Stimulated activated CD8-positive, alpha-beta memory T cell treated with anti-CD3 and anti-CD28 coated beads, Interleukin-12 subunit alpha, Interleukin-12 subunit beta, amount 100 ng/mL, for 24 hours (primary cell): ENCODE results near the gene TMEM273.

Experiments
- DNase-seq: peaks from one replicate; pipeline ENCODE4 v3.0.0-alpha.2; 2020; ENCODE audit errors: extremely low read depth

The TMEM273 gene

GRCh38 chr10:49176310-49177268 is 11.6 kb downstream of the TMEM273 start:
- DNase-seq: no peak

GRCh38 chr10:49175587-49176309 is 12.4 kb downstream of the TMEM273 start:
- no peak for DNase-seq

DNA sequence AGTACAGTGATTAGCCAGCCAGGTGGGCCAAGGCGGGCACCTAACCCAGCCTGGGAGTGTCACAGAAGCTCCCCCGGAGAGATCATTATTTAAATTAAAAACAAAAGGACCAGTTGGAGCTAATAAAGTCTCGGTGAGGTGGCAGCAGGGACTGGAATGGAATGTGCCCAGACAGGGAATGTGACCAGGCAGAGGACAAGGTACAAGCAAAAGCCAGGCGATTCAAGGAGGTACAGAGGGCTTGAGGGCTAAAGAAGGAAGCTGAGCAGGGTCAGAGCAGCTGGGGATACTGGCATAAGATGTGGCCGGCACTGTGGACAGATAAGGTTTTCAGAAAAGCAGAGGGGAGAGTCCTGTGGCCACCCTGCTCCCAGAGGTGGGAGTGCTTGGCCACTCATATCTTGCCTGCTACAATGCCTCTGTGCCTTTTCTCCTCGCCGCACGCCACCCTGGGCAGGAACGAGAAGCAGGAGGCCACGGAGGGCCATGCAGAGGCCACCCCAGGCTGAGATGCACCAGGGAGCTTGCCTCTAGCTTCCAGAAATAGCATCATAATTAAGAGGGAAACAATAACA is 13.2 kb downstream of the TMEM273 start:
- no peak for DNase-seq

- no peak for DNase-seq
Observed at GRCh38 chr10:49174261-49174925, 13.8 kb downstream of the TMEM273 start.

GRCh38 chr10:49173853-49174252 is 14.3 kb downstream of the TMEM273 start:
- DNase-seq: no peak

DNA sequence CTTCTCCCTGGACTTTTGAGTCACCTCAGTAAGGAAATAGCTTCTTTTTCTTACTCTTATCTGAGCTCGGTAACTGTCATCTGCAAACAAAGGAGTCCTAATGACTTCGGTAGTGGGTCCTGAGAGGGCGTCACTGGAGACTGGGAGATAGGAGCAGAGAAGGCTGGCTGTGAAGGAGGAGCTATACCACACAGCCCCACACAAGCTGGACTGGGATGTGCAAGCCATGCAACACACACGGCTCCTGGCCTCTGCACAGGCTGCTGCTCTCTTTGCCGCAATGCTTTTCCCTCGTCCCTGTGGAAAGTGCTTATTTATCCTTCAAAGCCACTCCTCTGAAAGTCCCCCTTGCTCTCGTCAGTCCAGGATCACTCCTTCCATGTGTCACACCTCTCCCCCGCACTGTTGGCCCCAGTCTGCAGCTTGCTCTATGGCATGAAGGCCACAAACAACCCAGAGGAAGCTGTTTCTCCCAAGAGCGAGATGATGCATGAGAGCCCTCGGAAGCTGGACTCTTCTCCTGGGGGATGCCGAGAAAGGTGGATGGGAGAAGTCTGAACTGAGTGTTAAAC is 14.9 kb downstream of the TMEM273 start:
- no peak for DNase-seq

DNA sequence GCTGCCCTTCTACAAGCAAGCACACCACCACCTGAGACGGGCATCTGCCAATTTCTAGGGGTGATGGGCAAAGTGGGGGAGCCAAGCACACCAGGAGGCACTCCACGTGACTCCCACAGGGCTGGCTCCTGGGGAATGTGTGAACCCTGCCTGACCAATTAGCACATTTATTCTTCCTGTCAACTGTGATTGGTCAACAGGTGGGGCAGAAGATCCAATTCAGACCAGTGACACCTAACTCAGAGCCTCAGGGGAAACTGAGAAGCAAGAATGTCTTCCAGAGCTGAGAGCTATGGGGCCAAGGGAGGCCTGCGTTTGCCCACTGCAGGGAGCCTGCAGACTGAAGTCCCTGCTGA is 15.4 kb downstream of the TMEM273 start:
- no peak for DNase-seq

DNA sequence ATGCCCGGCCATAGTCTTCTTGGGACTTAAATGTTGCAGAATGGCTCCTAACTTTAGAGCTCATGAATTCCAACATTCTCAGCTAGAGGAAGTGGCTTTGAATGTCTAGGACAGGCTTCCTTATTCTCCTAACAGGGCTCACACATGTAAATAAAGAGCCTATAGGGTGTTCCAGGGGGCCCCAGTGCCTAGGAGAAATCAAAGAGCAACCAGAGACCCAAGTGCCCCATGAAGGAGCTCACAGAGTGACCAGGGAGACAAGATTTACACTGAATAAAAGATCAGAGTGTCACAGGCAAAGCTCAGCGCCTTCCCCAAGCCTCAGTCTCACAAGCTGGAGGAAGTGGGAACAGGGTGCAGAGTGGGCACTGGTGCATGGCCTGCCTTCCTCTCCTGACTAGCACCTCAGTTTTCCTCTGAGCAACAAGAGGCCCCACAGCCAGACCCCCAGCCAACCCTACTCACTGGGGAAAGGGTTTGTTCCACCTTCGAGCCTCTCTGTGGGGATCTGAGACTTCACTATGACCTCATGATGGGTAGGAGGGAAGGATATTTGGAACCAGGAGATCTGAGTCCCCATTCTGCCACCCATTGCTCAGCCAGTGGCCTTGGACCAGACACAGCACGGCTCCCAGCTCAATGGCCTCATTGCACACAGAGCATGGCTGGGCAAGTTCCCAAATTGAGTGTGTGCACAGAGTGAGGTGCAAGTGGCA is 16.0 kb downstream of the TMEM273 start:
- DNase-seq: no peak

DNA sequence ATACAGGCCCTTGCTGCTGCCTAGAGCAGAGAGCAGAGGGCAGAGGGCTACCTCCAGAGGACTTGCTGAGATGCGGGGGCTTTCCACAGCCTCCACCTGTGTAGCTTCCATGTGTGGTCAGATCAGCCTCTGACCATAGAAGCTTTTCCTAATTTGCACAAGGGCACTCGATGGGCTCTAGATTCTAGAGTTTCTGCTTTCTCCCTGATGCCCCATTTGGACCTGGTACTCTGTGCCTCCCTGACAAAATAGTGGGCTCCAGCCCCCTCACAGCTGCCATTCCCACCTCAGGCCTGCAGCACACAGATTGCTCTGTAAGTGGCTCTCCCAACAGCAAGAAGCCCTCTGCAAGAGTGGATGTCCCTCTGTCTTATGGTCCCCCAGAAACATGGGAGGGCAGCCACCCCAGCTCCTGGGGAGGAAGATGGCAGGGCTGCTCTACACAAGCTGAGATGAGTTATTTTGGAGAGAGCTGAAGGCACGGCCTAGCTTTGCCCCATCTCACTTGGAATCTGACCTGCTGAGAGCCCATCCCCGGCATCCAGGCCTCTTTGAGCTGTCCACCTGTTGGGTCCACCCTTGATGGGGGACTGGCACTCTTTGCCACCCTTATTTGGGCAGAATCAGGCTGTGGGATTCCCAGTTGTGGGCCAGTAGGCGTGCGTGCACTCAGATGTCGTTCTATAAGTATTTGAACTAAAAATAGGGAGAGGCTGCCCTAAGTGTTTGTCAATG is 16.7 kb downstream of the TMEM273 start:
- no peak for DNase-seq

DNA sequence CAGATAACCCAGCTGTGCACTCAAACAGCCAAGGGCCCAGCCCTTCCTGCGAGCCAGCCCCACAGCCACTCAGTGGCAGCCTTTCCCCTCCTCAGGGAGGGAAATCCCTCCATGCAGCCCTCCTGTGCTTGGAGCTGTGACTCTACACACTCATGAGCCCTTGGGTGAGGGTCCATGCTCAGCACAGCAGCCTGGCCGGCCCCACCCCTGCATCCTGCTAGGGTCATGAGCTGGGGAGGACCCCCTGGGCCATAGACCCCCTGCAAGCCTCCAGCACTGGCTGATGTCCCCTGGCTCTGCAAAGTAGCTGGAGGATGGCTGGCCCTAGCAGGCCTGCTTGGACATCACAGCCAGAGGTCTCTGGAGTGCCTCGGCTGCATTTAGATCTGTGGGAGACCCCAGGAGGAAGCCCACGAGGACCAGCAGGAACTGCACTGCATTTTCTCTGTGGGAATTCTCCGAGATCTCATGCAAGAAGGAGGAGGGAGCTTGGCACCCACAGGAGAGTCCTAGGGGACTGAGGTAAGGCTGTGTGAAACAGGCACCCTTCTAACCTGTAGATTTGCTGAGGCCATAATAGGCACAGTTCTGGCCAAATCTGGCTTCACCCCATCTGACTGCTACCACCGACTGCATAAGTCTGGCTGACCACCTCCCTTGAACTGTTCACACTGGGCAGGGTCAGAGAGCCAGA is 17.4 kb downstream of the TMEM273 start:
- no peak for DNase-seq

GRCh38 chr10:49169776-49170175 is 18.4 kb downstream of the TMEM273 start:
- DNase-seq: no peak

DNA sequence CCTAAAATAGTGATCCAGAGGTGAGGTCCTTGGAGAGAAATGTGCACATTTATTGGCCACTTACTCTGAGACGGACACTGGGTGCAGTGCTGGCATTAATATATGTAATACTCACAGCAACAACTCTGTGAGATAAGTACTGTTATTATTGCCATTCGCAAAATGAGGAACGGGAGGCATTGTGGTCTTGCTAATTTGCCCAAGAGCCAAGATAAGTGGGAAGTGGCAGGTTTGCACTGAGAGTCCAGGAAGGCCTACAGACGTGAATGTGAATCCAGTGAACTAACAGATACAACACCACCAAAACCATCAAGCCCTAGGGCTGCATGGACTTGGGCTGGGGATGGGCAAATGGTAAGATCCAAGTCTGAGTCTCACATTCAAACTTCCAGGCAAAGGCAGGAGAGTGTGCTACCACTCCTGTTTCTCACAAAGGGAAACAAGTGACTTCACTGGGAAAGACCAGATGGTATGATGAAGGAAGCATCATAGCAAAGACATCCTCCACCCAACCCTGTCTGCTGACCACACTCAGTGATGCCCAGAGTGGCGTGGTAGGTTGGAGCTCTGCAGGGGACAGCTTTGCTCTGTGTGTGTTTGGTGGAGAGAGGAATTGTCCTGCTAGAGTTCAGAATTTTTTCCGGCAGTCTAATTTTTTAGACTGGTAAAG is 19.2 kb downstream of the TMEM273 start:
- DNase-seq: no peak

GRCh38 chr10:49168171-49168540 is 20.0 kb downstream of the TMEM273 start:
- DNase-seq: no peak

GRCh38 chr10:49167425-49168170 is 20.6 kb downstream of the TMEM273 start:
- no peak for DNase-seq

- DNase-seq: no peak
Observed at GRCh38 chr10:49166484-49167400, 21.4 kb downstream of the TMEM273 start.

DNA sequence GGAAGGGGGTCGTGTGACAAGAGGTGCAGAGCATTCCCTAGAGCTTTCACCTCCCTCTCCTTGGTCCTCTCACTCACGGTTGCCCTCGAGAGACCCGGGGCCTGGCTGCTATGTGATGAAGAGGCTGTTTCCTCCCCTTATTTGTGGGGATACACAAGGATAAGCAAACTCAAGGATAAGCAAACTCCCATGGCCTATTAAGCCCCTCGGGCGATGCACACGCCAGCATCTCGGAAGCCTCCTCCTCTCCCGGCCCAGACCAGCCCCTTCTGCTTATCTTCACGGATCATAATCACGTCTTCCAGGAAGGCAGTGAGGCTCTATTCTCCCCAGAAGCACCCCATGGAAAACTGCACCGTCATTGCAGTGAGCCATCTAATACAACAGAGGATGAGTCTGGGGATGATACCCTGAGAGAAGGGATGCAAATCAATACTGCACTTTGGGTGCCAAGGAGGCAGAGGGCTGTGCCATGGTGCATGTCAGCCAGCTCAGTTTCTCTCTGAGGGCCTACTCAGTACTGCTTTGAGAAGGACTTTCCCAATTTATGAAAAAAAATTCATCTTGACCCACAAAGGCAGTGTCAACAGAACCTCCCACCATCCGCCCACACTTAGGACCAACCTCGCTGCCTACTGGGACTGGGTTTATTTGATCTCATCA is 22.2 kb downstream of the TMEM273 start:
- no peak for DNase-seq

DNA sequence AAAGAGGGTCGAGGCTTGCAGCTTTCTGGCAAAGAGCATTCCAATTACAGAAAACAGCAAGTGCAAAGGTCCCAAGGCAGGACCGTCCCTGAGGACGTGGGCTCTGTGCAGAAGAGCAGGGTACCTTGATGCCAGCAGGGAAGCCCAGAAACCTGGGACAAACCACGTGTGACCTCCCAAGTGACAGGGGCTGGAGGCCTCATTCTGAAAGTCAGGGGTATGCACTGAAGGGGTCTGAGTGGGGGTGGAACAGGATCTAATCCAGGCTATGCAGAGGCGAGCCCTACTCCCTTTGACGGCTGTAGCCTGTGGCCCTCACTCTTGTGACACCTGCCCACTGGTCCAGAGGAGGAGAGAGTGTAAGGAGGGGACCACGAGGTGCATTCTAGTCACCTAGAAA is 22.9 kb downstream of the TMEM273 start:
- no peak for DNase-seq
